Pericardium fibroblast (primary cell): ENCODE data around the gene WIPI1. TPM values are rescaled to one million over a fixed set of nuclear protein-coding genes. Genes with fewer than 3 reads are reported as not detected.

ENCODE experiments used
- total RNA-seq: library from RNA; depleted of rRNA; stranded (reverse); fragments of >200 nt; gene quantifications from 2 replicates; pipeline ENCODE4 v1.2.3, GENCODE V29; 2015

The WIPI1 gene, protein sequence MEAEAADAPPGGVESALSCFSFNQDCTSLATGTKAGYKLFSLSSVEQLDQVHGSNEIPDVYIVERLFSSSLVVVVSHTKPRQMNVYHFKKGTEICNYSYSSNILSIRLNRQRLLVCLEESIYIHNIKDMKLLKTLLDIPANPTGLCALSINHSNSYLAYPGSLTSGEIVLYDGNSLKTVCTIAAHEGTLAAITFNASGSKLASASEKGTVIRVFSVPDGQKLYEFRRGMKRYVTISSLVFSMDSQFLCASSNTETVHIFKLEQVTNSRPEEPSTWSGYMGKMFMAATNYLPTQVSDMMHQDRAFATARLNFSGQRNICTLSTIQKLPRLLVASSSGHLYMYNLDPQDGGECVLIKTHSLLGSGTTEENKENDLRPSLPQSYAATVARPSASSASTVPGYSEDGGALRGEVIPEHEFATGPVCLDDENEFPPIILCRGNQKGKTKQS
- total RNA-seq: 101 and 120 TPM in 2 replicates

GRCh38 chr17:68457168-68457538 lies at the start of gene WIPI1:
Gene WIPI1, minus strand, starts transcription at chr17:68457496. Its CDS starts 75 bp downstream, at chr17:68457421.

Other genes starting within 250 kb of the WIPI1 start
- gene AMZ2, start 209.5 kb downstream of the WIPI1 start, total RNA-seq: 52.7 and 61.8 TPM in 2 replicates
- gene SLC16A6, start 166.4 kb downstream of the WIPI1 start, total RNA-seq: 0.26 TPM in 1 of 2 replicates, not detected in the other
- 0.35 and 1.4 TPM in 2 replicates for gene ARSG, start 166.0 kb downstream of the WIPI1 start, total RNA-seq
- gene PRKAR1A, start 54.9 kb upstream of the WIPI1 start, total RNA-seq: 119 and 152 TPM in 2 replicates
- 5.3 and 36.1 TPM in 2 replicates for gene FAM20A, start 143.9 kb upstream of the WIPI1 start, total RNA-seq